Cardiac muscle cell (in vitro differentiated cells and primary cell): ENCODE data around the gene MCTP1. TPM values are rescaled to one million over a fixed set of nuclear protein-coding genes. Genes with fewer than 3 reads are reported as not detected.

Experiments used
- DNase-seq, 2 donors: peaks; one replicate each; pipeline versions ENCODE4 v3.0.0 to v3.0.0-alpha.2; 2010 to 2017; ENCODE audit warnings: low read depth in 1 of 2, low spot score in 1 of 2
- H3K27ac ChIP-seq: fragments of 200-600 bp; sonication (generic); 2 replicates; pipeline ENCODE4 v1.5.1; 2016
- H3K27me3 ChIP-seq: fragments of 200-600 bp; sonication (generic); 2 replicates; pipeline ENCODE4 v1.6.0; 2016; ENCODE audit warnings: control low read depth
- H3K36me3 ChIP-seq: fragments of 200-600 bp; sonication (generic); 2 replicates; pipeline ENCODE4 v1.5.1; 2016; ENCODE audit warnings: control low read depth
- H3K4me1 ChIP-seq: fragments of 200-600 bp; sonication (generic); 2 replicates; pipeline ENCODE4 v1.8.1; 2017; ENCODE audit warnings: low read depth, mild to moderate bottlenecking, mixed run types
- H3K4me3 ChIP-seq: fragments of 200-600 bp; sonication (generic); 2 replicates; pipeline ENCODE4 v1.5.1; 2016; ENCODE audit warnings: mild to moderate bottlenecking
- H3K9me3 ChIP-seq: fragments of 200-600 bp; sonication (generic); 2 replicates; pipeline ENCODE4 v1.5.1; 2017; ENCODE audit warnings: low read depth, mild to moderate bottlenecking, control low read depth
- polyA plus RNA-seq: library from polyadenylated mRNA; unstranded; fragments of >200 nt; fragmentation: Nextera tagmentation; extraction: Ambion mirVana; gene quantifications from 2 replicates; pipeline ENCODE4 v1.2.1, GENCODE V29; 2016
- total RNA-seq: library from RNA; depleted of rRNA; stranded (reverse); fragments of >200 nt; gene quantifications from 2 replicates; pipeline ENCODE4 v1.2.3, GENCODE V29; 2016
- TF ChIP-seq, protein P1 (sequence below): IDR thresholded peaks from 2 replicates; pipeline ENCODE4 v1.5.1; 2012; ENCODE audit warnings: low read depth, mild to moderate bottlenecking, low read length

MCTP1 gene
- total and polyA plus RNA-seq, 2 experiments from 2014 or later: 1.4 TPM; not detected in 1

DNA sequence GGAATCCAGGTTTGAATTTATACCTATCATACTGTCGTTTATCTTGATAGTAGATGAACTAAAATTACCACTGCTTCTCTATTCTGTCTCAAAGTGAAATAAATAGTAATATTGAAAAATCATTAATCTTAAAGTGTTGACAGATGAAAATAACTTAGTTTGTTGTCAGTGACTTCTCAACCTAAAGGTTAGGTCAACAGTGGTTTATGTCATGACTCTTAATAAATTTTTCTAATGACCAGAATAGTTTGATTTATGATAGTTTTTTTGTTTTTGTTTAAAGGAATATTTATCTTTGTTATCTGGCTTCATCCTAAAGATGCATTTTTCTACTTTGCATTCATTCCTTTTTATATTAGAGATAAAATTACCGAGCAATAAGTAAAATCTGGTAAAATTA, 585.3 kb downstream of the MCTP1 start:
- H3K4me1 ChIP-seq: no peaks in the 10 kb centered on the region
- H3K27ac ChIP-seq: no peak overlapping the region
- H3K36me3 ChIP-seq: no peaks in the 10 kb centered on the region
- no peak for DNase-seq
- TF ChIP-seq, protein P1, sequence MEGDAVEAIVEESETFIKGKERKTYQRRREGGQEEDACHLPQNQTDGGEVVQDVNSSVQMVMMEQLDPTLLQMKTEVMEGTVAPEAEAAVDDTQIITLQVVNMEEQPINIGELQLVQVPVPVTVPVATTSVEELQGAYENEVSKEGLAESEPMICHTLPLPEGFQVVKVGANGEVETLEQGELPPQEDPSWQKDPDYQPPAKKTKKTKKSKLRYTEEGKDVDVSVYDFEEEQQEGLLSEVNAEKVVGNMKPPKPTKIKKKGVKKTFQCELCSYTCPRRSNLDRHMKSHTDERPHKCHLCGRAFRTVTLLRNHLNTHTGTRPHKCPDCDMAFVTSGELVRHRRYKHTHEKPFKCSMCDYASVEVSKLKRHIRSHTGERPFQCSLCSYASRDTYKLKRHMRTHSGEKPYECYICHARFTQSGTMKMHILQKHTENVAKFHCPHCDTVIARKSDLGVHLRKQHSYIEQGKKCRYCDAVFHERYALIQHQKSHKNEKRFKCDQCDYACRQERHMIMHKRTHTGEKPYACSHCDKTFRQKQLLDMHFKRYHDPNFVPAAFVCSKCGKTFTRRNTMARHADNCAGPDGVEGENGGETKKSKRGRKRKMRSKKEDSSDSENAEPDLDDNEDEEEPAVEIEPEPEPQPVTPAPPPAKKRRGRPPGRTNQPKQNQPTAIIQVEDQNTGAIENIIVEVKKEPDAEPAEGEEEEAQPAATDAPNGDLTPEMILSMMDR: no peak
- H3K9me3 ChIP-seq: no peaks in the 10 kb centered on the region
- H3K4me3 ChIP-seq: no peak overlapping the region
- no peaks in the 10 kb centered on the region for H3K27me3 ChIP-seq

DNA sequence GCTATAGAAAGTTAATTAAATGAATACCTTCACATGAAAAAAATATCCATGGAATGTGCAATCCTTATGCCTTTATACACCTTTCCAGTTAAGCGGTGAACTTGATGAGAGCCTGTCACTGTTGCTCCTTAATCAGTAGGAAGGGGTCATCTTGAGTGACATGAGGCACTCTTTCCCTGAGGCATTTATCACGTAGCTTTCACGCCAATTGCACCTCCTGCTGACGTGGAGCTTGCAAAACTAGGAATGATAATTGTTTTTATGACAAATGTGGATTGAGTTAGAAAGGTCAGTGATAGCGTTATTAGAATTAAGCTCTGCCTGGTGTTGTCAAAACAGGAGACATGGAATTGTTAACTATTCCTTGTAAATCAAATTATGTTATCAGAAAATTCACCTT, 586.7 kb downstream of the MCTP1 start:
- Histone ChIP-seq H3K4me1 (no peaks in the 10 kb centered on the region), H3K27me3 (no peaks in the 10 kb centered on the region), H3K9me3 (no peaks in the 10 kb centered on the region), H3K27ac (no peak overlapping the region), H3K36me3 (no peaks in the 10 kb centered on the region), H3K4me3 (no peak overlapping the region)
- DNase-seq: no peak
- TF ChIP-seq, protein P1: no peak

DNA sequence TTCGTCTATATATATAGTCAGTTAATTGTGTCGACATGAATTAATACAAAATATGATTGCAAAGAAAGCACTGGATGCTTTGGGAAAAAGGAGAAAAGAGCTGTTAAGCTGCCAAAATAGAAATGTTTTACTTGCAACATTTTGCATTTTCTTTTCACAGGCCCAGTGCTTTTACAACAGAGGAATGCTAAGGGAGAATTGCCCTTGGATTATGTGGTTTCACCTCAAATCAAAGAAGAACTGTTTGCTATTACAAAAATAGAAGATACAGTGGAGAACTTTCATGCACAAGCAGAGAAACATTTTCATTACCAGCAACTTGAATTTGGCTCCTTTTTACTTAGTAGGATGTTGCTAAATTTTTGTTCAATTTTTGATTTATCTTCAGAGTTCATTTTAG, 590.2 kb downstream of the MCTP1 start:
- H3K27ac ChIP-seq: no peak overlapping the region
- no peak for DNase-seq
- H3K4me3 ChIP-seq: no peak overlapping the region
- no peaks in the 10 kb centered on the region for H3K9me3 ChIP-seq
- no peaks in the 10 kb centered on the region for H3K27me3 ChIP-seq
- TF ChIP-seq, protein P1: no peak
- no peaks in the 10 kb centered on the region for H3K36me3 ChIP-seq
- H3K4me1 ChIP-seq: no peaks in the 10 kb centered on the region

DNA sequence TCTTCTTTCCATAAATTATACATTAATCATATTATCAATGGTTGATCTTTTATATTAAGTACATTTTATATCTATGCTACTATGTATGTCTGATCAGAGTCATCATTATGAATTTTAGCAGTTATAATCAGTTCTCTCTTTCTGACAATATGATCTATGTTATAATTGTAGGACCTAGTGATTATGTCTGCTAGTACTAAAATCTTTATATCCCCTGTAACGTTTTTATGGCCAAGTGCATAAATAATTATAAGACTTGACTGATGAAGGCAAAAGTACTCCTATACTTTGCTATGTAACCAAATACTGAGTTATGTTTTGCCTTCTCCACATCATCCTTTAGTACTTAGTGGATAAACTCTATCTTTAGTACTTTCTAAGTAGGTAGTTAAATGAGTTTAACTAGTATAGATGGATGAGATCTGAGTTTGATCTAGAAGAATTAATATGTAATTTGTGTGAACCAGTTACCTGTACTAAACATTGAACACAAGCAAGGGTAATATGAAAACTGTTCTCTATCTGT, 591.0 kb downstream of the MCTP1 start:
- no peak for DNase-seq
- Histone ChIP-seq H3K27ac (no peak overlapping the region), H3K9me3 (no peaks in the 10 kb centered on the region), H3K4me1 (no peaks in the 10 kb centered on the region), H3K36me3 (no peaks in the 10 kb centered on the region), H3K27me3 (no peaks in the 10 kb centered on the region), H3K4me3 (no peak overlapping the region)
- TF ChIP-seq, protein P1: no peak

DNA sequence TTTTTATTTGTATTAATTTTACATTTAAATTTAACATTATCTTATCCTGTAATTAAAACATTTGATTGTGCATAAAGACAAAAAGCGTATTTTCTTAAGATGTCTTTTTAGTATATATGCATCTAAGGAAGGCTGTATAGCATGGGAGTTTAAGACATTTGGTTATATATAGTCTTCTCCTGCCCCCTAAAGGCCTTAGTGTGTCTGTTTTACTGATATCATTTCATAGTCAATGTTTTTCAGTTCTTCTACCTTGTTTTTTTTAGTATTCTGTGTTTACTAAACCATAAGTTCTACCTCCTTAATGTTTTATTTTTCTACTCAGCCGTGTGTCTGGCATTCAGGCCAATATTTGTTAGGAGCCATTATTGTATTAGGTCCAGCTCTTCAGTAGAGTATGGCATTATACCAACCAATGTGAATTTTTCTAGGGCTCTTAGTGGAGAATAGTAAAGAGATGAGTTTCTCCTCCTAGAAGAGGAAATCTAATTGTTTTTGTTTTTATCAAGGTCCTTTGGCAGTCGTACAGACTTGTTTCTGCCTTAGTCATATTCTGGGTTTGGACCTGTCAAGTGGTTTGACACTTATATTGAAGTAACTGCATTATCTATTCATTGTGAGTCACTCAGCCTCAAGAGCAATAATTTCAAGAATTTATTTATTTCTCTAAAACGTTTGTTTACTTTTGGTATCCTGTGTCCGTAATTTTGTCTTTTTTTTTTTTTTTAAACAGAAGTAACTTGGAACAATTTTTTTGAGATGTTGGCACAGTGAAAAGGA, 591.7 kb downstream of the MCTP1 start:
- no peak overlapping the region for H3K4me3 ChIP-seq
- no peaks in the 10 kb centered on the region for H3K4me1 ChIP-seq
- TF ChIP-seq, protein P1: peak; percentile 43
- H3K9me3 ChIP-seq: no peaks in the 10 kb centered on the region
- no peak overlapping the region for H3K27ac ChIP-seq
- no peaks in the 10 kb centered on the region for H3K27me3 ChIP-seq
- peaks cover 3% of the 10 kb centered on the region for H3K36me3 ChIP-seq
- DNase-seq: peak; percentile 52 to 80
